GM23338 (cell line): ENCODE data around the gene HEYL. TPM values are rescaled to one million over a fixed set of nuclear protein-coding genes. Genes with fewer than 3 reads are reported as not detected.

Source experiments
- ATAC-seq: fragments of 200-7000 bp; cut with Tn5 transposase; 3 replicates; pipeline ENCODE4 v1.9.1; 2020
- DNase-seq: peaks from one replicate; pipeline ENCODE4 v3.0.0-alpha.2; 2015; ENCODE audit warnings: low spot score
- H2AFZ ChIP-seq: fragments of 200-600 bp; sonication (generic); 2 replicates; pipeline ENCODE4 v1.8.0; 2016; ENCODE audit warnings: antibody characterized with exemption, mild to moderate bottlenecking, moderate library complexity
- H3F3A ChIP-seq: fragments of 200-600 bp; sonication (generic); replicated peaks from 2 replicates; pipeline ENCODE4 v1.8.0; 2017; ENCODE audit warnings: antibody characterized with exemption, mixed run types, low read depth
- H3K27ac ChIP-seq: fragments of 200-600 bp; sonication (generic); 2 replicates; pipeline ENCODE4 v1.6.1; 2016; ENCODE audit warnings: low read depth
- H3K27me3 ChIP-seq: fragments of 200-600 bp; sonication (generic); 2 replicates; pipeline ENCODE4 v1.8.0; 2016; ENCODE audit warnings: mild to moderate bottlenecking, mixed run types, moderate library complexity; ENCODE audit not compliant: insufficient read depth
- H3K36me3 ChIP-seq: fragments of 200-600 bp; sonication (generic); 2 replicates; pipeline ENCODE4 v1.8.0; 2016; ENCODE audit warnings: mild to moderate bottlenecking; ENCODE audit not compliant: insufficient read depth
- H3K4me1 ChIP-seq: fragments of 200-600 bp; sonication (generic); 2 replicates; pipeline ENCODE4 v1.8.0; 2016; ENCODE audit warnings: mild to moderate bottlenecking, moderate library complexity; ENCODE audit not compliant: insufficient read depth
- H3K4me2 ChIP-seq: fragments of 200-600 bp; sonication (generic); 2 replicates; pipeline ENCODE4 v1.7.1; 2017; ENCODE audit warnings: mixed run types
- H3K4me3 ChIP-seq: fragments of 200-600 bp; sonication (generic); 2 replicates; pipeline ENCODE4 v1.6.1; 2016; ENCODE audit warnings: mixed run types
- H3K79me2 ChIP-seq: fragments of 200-600 bp; sonication (generic); replicated peaks from 2 replicates; pipeline ENCODE4 v1.8.0; 2017; ENCODE audit warnings: mild to moderate bottlenecking; ENCODE audit not compliant: insufficient read depth
- H3K9me2 ChIP-seq: fragments of 200-600 bp; sonication (generic); 2 replicates; pipeline ENCODE4 v1.8.0; 2017; ENCODE audit not compliant: insufficient read depth
- H4K20me1 ChIP-seq: fragments of 200-600 bp; sonication (generic); replicated peaks from 2 replicates; pipeline ENCODE4 v1.8.0; 2017; ENCODE audit warnings: mild to moderate bottlenecking; ENCODE audit not compliant: insufficient read depth
- H3K27ac Mint-ChIP-seq: 2 replicates; pipeline ENCODE4 v1.8.0; 2020; ENCODE audit warnings: inconsistent platforms, mild to moderate bottlenecking, moderate library complexity, mixed read lengths
- H3K27me3 Mint-ChIP-seq: 3 replicates; pipeline ENCODE4 v1.8.0; 2022; ENCODE audit warnings: low read depth, mild to moderate bottlenecking, moderate library complexity, mixed read lengths, inconsistent platforms; ENCODE audit not compliant: insufficient read depth, poor library complexity
- H3K36me3 Mint-ChIP-seq: 3 replicates; pipeline ENCODE4 v1.8.0; 2021; ENCODE audit warnings: low read depth, mild to moderate bottlenecking, inconsistent platforms, moderate library complexity, mixed read lengths
- H3K4me1 Mint-ChIP-seq: 3 replicates; pipeline ENCODE4 v1.8.0; 2020; ENCODE audit warnings: mild to moderate bottlenecking, inconsistent platforms, mixed read lengths
- H3K4me3 Mint-ChIP-seq: 3 replicates; pipeline ENCODE4 v1.8.0; 2021; ENCODE audit warnings: moderate library complexity, mild to moderate bottlenecking, inconsistent platforms, mixed read lengths
- H3K9me3 Mint-ChIP-seq: 3 replicates; pipeline ENCODE4 v1.8.0; 2020; ENCODE audit warnings: moderate library complexity, mild to moderate bottlenecking, inconsistent platforms, mixed read lengths
- CREB1 ChIP-seq: fragments of 250-450 bp; sonication (Bioruptor Pico); IDR thresholded peaks from 2 replicates; pipeline ENCODE4 v1.5.0; 2020; ENCODE audit warnings: low read depth, mild to moderate bottlenecking, moderate library complexity
- EZH2 ChIP-seq: fragments of 200-600 bp; sonication (generic); IDR thresholded peaks from one replicate; pipeline ENCODE4 v1.8.0; 2017; ENCODE audit warnings: antibody characterized with exemption, mild to moderate bottlenecking, low read depth; ENCODE audit not compliant: unreplicated experiment
- EZH2phosphoT487 ChIP-seq: fragments of 200-600 bp; sonication (generic); IDR thresholded peaks from one replicate; pipeline ENCODE4 v1.8.1; 2018; ENCODE audit warnings: antibody characterized with exemption; ENCODE audit not compliant: unreplicated experiment
- JUNB ChIP-seq: IDR thresholded peaks from one replicate; pipeline ENCODE4 v1.6.1; 2016; ENCODE audit warnings: antibody characterized with exemption; ENCODE audit not compliant: unreplicated experiment
- NANOG ChIP-seq: IDR thresholded peaks from 2 replicates; pipeline ENCODE4 v1.6.1; 2016; ENCODE audit warnings: antibody characterized with exemption, borderline replicate concordance
- POLR2AphosphoS5 ChIP-seq: IDR thresholded peaks from 2 replicates; pipeline ENCODE4 v1.6.1; 2016; ENCODE audit warnings: antibody characterized with exemption, low read depth
- STAT1 ChIP-seq: IDR thresholded peaks from one replicate; pipeline ENCODE4 v1.6.1; 2016; ENCODE audit warnings: antibody characterized with exemption; ENCODE audit not compliant: unreplicated experiment
- ZNF114 ChIP-seq: fragments of 250-450 bp; sonication (Bioruptor Pico); IDR thresholded peaks from 2 replicates; pipeline ENCODE4 v1.5.0; 2020; ENCODE audit warnings: mild to moderate bottlenecking, moderate library complexity
- ZNF331 ChIP-seq: fragments of 250-450 bp; sonication (Bioruptor Pico); IDR thresholded peaks from 2 replicates; pipeline ENCODE4 v1.5.0; 2020; ENCODE audit warnings: low read depth, mild to moderate bottlenecking, moderate library complexity
- polyA plus RNA-seq: library from polyadenylated mRNA; unstranded; fragments of >200 nt; fragmentation: Nextera tagmentation; extraction: Ambion mirVana; gene quantifications from 2 replicates; pipeline ENCODE4 v1.2.1, GENCODE V29; 2016
- total RNA-seq: library from RNA; depleted of rRNA; stranded (reverse); fragments of >200 nt; shearing (Covaris generic); gene quantifications from 2 replicates; pipeline ENCODE4 v1.2.3, GENCODE V29; 2014
- TF ChIP-seq, protein P1 (sequence below): fragments of 250-450 bp; sonication (Bioruptor Pico); IDR thresholded peaks from 2 replicates; pipeline ENCODE4 v1.5.0; 2020; ENCODE audit warnings: mild to moderate bottlenecking, moderate library complexity
- TF ChIP-seq, protein P2 (sequence below): IDR thresholded peaks from one replicate; pipeline ENCODE4 v1.6.1; 2018; ENCODE audit warnings: antibody characterized with exemption; ENCODE audit not compliant: unreplicated experiment
- TF ChIP-seq, protein P3 (sequence below): IDR thresholded peaks from 2 replicates; pipeline ENCODE4 v1.6.1; 2016; ENCODE audit warnings: antibody characterized with exemption
- TF ChIP-seq, protein P4 (sequence below), 2 experiments: fragments of 200-600 bp in 1 of 2; sonication (generic) in 1 of 2; conservative IDR thresholded peaks; 2 replicates each; pipeline versions ENCODE4 v1.5.1 to v1.6.1; 2016 to 2017; ENCODE audit warnings: antibody characterized with exemption in 2 of 2, low read depth in 2 of 2, mild to moderate bottlenecking in 2 of 2, moderate library complexity in 1 of 2

Gene HEYL
- total and polyA plus RNA-seq, 2 experiments from 2014 or later, result 1.6 to 4.5 TPM

DNA sequence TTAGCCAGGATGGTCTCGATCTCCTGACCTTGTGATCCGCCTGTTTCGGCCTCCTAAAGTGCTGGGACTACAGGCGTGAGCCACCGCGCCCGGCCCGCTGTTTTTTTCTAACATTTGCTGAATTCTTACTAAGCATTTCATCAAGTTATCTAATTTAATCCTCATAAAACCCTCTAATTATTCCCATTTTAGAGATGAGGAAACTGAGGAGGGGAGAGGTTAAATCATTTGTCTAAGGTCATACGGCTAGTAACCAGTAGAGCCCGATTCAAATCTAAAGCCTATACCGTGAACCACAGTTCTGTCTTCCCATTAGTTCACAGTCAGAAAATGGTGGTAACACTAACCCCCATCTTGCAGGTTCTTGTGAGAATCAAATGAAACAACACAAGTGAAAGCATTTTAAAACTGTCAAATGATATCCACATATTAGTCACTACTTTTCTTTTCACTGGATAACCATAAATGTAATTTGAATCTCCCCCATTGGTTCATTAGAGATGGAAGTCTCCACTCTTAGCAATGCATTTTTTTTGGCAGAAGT lies 10.6 kb downstream of the HEYL start:
- Histone ChIP-seq H3K27ac (no peak overlapping the region), H4K20me1 (peaks cover 3% of the 10 kb centered on the region; the same call in 1 of the 2 replicates), H3K79me2 (no peaks in the 10 kb centered on the region), H3F3A (0 out of 2 replicates have a peak, but pooled peaks cover 2% of the 10 kb centered on the region), H3K4me3 (no peak overlapping the region), H3K27me3 (peaks cover 27% of the 10 kb centered on the region), H3K4me1 (peaks cover 8% of the 10 kb centered on the region), H3K9me2 (no peaks in the 10 kb centered on the region), H3K4me2 (no peak overlapping the region), H2AFZ (no peak overlapping the region), H3K36me3 (no peaks in the 10 kb centered on the region)
- Mint-ChIP-seq H3K27me3 (peaks cover 14% of the 10 kb centered on the region), H3K36me3 (no peaks in the 10 kb centered on the region; the same call in 2 of the 3 replicates), H3K4me3 (no peak overlapping the region), H3K27ac (no peak overlapping the region), H3K4me1 (peaks cover 7% of the 10 kb centered on the region), H3K9me3 (no peaks in the 10 kb centered on the region)
- DNase-seq (no peak), ATAC-seq (no peak)
- TF ChIP-seq JUNB (no peak), CREB1 (CRISPR knock-in tag) (no peak), POLR2AphosphoS5 (no peak), STAT1 (no peak), EZH2phosphoT487 (no peak), NANOG (no peak), ZNF114 (CRISPR knock-in tag) (no peak), EZH2 (no peak), ZNF331 (CRISPR knock-in tag) (no peak)
- TF ChIP-seq, protein P1, sequence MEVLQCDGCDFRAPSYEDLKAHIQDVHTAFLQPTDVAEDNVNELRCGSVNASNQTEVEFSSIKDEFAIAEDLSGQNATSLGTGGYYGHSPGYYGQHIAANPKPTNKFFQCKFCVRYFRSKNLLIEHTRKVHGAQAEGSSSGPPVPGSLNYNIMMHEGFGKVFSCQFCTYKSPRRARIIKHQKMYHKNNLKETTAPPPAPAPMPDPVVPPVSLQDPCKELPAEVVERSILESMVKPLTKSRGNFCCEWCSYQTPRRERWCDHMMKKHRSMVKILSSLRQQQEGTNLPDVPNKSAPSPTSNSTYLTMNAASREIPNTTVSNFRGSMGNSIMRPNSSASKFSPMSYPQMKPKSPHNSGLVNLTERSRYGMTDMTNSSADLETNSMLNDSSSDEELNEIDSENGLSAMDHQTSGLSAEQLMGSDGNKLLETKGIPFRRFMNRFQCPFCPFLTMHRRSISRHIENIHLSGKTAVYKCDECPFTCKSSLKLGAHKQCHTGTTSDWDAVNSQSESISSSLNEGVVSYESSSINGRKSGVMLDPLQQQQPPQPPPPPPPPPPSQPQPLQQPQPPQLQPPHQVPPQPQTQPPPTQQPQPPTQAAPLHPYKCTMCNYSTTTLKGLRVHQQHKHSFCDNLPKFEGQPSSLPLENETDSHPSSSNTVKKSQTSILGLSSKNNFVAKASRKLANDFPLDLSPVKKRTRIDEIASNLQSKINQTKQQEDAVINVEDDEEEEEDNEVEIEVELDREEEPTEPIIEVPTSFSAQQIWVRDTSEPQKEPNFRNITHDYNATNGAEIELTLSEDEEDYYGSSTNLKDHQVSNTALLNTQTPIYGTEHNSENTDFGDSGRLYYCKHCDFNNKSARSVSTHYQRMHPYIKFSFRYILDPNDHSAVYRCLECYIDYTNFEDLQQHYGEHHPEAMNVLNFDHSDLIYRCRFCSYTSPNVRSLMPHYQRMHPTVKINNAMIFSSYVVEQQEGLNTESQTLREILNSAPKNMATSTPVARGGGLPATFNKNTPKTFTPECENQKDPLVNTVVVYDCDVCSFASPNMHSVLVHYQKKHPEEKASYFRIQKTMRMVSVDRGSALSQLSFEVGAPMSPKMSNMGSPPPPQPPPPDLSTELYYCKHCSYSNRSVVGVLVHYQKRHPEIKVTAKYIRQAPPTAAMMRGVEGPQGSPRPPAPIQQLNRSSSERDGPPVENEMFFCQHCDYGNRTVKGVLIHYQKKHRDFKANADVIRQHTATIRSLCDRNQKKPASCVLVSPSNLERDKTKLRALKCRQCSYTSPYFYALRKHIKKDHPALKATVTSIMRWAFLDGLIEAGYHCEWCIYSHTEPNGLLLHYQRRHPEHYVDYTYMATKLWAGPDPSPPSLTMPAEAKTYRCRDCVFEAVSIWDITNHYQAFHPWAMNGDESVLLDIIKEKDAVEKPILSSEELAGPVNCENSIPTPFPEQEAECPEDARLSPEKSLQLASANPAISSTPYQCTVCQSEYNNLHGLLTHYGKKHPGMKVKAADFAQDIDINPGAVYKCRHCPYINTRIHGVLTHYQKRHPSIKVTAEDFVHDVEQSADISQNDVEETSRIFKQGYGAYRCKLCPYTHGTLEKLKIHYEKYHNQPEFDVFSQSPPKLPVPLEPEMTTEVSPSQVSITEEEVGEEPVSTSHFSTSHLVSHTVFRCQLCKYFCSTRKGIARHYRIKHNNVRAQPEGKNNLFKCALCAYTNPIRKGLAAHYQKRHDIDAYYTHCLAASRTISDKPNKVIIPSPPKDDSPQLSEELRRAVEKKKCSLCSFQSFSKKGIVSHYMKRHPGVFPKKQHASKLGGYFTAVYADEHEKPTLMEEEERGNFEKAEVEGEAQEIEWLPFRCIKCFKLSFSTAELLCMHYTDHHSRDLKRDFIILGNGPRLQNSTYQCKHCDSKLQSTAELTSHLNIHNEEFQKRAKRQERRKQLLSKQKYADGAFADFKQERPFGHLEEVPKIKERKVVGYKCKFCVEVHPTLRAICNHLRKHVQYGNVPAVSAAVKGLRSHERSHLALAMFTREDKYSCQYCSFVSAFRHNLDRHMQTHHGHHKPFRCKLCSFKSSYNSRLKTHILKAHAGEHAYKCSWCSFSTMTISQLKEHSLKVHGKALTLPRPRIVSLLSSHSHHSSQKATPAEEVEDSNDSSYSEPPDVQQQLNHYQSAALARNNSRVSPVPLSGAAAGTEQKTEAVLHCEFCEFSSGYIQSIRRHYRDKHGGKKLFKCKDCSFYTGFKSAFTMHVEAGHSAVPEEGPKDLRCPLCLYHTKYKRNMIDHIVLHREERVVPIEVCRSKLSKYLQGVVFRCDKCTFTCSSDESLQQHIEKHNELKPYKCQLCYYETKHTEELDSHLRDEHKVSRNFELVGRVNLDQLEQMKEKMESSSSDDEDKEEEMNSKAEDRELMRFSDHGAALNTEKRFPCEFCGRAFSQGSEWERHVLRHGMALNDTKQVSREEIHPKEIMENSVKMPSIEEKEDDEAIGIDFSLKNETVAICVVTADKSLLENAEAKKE (CRISPR knock-in tag), result no peak
- TF ChIP-seq, protein P2, sequence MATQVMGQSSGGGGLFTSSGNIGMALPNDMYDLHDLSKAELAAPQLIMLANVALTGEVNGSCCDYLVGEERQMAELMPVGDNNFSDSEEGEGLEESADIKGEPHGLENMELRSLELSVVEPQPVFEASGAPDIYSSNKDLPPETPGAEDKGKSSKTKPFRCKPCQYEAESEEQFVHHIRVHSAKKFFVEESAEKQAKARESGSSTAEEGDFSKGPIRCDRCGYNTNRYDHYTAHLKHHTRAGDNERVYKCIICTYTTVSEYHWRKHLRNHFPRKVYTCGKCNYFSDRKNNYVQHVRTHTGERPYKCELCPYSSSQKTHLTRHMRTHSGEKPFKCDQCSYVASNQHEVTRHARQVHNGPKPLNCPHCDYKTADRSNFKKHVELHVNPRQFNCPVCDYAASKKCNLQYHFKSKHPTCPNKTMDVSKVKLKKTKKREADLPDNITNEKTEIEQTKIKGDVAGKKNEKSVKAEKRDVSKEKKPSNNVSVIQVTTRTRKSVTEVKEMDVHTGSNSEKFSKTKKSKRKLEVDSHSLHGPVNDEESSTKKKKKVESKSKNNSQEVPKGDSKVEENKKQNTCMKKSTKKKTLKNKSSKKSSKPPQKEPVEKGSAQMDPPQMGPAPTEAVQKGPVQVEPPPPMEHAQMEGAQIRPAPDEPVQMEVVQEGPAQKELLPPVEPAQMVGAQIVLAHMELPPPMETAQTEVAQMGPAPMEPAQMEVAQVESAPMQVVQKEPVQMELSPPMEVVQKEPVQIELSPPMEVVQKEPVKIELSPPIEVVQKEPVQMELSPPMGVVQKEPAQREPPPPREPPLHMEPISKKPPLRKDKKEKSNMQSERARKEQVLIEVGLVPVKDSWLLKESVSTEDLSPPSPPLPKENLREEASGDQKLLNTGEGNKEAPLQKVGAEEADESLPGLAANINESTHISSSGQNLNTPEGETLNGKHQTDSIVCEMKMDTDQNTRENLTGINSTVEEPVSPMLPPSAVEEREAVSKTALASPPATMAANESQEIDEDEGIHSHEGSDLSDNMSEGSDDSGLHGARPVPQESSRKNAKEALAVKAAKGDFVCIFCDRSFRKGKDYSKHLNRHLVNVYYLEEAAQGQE, result no peak
- TF ChIP-seq, protein P3, sequence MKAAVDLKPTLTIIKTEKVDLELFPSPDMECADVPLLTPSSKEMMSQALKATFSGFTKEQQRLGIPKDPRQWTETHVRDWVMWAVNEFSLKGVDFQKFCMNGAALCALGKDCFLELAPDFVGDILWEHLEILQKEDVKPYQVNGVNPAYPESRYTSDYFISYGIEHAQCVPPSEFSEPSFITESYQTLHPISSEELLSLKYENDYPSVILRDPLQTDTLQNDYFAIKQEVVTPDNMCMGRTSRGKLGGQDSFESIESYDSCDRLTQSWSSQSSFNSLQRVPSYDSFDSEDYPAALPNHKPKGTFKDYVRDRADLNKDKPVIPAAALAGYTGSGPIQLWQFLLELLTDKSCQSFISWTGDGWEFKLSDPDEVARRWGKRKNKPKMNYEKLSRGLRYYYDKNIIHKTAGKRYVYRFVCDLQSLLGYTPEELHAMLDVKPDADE, result no peak
- TF ChIP-seq, protein P4, sequence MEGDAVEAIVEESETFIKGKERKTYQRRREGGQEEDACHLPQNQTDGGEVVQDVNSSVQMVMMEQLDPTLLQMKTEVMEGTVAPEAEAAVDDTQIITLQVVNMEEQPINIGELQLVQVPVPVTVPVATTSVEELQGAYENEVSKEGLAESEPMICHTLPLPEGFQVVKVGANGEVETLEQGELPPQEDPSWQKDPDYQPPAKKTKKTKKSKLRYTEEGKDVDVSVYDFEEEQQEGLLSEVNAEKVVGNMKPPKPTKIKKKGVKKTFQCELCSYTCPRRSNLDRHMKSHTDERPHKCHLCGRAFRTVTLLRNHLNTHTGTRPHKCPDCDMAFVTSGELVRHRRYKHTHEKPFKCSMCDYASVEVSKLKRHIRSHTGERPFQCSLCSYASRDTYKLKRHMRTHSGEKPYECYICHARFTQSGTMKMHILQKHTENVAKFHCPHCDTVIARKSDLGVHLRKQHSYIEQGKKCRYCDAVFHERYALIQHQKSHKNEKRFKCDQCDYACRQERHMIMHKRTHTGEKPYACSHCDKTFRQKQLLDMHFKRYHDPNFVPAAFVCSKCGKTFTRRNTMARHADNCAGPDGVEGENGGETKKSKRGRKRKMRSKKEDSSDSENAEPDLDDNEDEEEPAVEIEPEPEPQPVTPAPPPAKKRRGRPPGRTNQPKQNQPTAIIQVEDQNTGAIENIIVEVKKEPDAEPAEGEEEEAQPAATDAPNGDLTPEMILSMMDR (conservative IDR thresholded peaks at IDR 0.05; ENCODE audit: low read depth in 2 of 2), result no peak
